ENCODE data around the gene FAM32A. TPM values are rescaled to one million over a fixed set of nuclear protein-coding genes. Genes with fewer than 3 reads are reported as not detected.
A peak's percentile ranks its signal among the peaks of the same experiment; 100 is the strongest.

FAM32A gene
- total RNA-seq, 1 experiment from 2014 or later = 113 TPM

DNA sequence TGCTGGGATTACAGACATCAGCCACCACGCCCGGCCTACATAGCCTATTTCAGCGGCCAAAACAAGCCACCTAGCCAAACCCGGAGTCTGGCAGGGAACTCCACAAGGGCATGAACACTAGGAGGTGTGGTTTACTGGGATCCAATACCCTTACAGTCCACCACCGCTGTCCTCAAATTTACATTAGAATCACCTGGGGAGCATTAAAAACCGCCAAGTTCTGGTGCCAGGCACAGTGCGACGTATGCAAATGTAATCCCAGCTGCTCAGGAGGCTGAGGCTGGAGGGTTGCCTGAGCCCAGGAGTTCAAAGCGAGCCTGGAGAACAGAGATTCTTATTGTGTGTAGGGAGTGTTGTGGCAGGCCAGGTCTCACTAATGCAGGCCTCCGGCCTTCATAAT, 8.3 kb downstream of the FAM32A start:
- H3K36me3 ChIP-seq (ENCODE audit: control insufficient read depth, insufficient read depth, low read length) = peaks cover 9% of the 10 kb centered on the region
- no peaks in the 10 kb centered on the region for H3K27me3 ChIP-seq (replicated peaks; ENCODE audit: control insufficient read depth, insufficient read depth, low read length)
- Mint-ChIP-seq H3K27ac (ENCODE audit: unreplicated experiment) (peak overlapping the region; percentile 75), H3K27me3 (ENCODE audit: insufficient read depth, unreplicated experiment) (no peaks in the 10 kb centered on the region), H3K4me3 (ENCODE audit: unreplicated experiment) (no peak overlapping the region), H3K4me1 (ENCODE audit: low read depth, unreplicated experiment) (peaks cover 22% of the 10 kb centered on the region), H3K36me3 (ENCODE audit: insufficient read depth, unreplicated experiment) (peaks cover 57% of the 10 kb centered on the region), H3K9me3 (ENCODE audit: unreplicated experiment) (no peaks in the 10 kb centered on the region)
- TF ChIP-seq, protein P1, sequence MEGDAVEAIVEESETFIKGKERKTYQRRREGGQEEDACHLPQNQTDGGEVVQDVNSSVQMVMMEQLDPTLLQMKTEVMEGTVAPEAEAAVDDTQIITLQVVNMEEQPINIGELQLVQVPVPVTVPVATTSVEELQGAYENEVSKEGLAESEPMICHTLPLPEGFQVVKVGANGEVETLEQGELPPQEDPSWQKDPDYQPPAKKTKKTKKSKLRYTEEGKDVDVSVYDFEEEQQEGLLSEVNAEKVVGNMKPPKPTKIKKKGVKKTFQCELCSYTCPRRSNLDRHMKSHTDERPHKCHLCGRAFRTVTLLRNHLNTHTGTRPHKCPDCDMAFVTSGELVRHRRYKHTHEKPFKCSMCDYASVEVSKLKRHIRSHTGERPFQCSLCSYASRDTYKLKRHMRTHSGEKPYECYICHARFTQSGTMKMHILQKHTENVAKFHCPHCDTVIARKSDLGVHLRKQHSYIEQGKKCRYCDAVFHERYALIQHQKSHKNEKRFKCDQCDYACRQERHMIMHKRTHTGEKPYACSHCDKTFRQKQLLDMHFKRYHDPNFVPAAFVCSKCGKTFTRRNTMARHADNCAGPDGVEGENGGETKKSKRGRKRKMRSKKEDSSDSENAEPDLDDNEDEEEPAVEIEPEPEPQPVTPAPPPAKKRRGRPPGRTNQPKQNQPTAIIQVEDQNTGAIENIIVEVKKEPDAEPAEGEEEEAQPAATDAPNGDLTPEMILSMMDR (IDR thresholded peaks at IDR 0.05; ENCODE audit: insufficient read depth in 1 of 2, low read depth in 1 of 2, low read length in 1 of 2, severe bottlenecking in 1 of 2, unreplicated experiment in 1 of 2) = no peak
- intact Hi-C loops (cut with micrococcal nuclease; ENCODE audit: unreplicated experiment) = no loop called here
- DNase-seq = no peak
- ChIA-PET CTCF (no interaction called here), POLR2A (no interaction called here)
- H3K4me1 ChIP-seq = peaks cover 27% of the 10 kb centered on the region
- no TSS peak for BruUV-seq (replicated peaks)
- H3K4me3 ChIP-seq (ENCODE audit: low read depth, low read length) = no peak overlapping the region
- H3K9me3 ChIP-seq = no peaks in the 10 kb centered on the region

DNA sequence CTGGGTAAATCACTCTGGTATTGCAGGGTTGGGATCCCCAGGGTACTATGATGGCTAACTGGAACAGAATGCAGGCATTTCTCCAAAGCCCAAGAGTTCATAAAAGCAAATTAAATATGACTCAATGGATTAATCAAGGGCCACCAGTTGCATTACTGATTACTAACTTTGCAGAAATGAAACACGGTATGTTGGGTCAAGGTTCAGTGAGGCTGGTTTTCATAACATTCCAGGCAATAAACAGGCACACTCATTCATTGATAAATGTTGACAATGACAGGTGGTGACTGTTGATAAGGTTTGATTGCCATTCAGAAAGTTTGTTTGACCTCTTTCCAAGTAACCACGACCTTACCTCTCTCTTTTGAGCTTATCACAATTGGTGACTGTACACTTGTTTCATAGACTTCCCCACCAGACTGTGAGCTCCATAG, 12.0 kb downstream of the FAM32A start:
- peak overlapping the region; percentile 81 for H3K4me3 Mint-ChIP-seq (ENCODE audit: unreplicated experiment)
- peak overlapping the region; percentile 70 for H3K4me3 ChIP-seq (ENCODE audit: low read depth, low read length)
- intact Hi-C loops (cut with micrococcal nuclease; ENCODE audit: unreplicated experiment) = no loop called here
- H3K27ac Mint-ChIP-seq (ENCODE audit: unreplicated experiment) = peak overlapping the region; percentile 83
- TF ChIP-seq, protein P1 (IDR thresholded peaks at IDR 0.05; ENCODE audit: insufficient read depth in 1 of 2, low read depth in 1 of 2, low read length in 1 of 2, severe bottlenecking in 1 of 2, unreplicated experiment in 1 of 2) = no peak
- H3K36me3 ChIP-seq (ENCODE audit: control insufficient read depth, insufficient read depth, low read length) = peaks cover 2% of the 10 kb centered on the region; the same call in 1 of the 2 replicates
- no peaks in the 10 kb centered on the region for H3K27me3 Mint-ChIP-seq (ENCODE audit: insufficient read depth, unreplicated experiment)
- no peaks in the 10 kb centered on the region for H3K9me3 Mint-ChIP-seq (ENCODE audit: unreplicated experiment)
- ChIA-PET CTCF (interaction anchor here (0.6 to 1.5 kb wide), 3 partner anchors 12 to 231 kb away, joined by 3 to 17 read pairs (median 4); partner anchors contain the start of gene FAM32A), POLR2A (interaction anchor here (0.5 to 2.7 kb wide), 6 partner anchors 9 to 360 kb away, joined by 3 to 28 read pairs (median 4); partner anchors contain the start of gene FAM32A)
- no peaks in the 10 kb centered on the region for H3K27me3 ChIP-seq (replicated peaks; ENCODE audit: control insufficient read depth, insufficient read depth, low read length)
- DNase-seq = no peak
- peaks cover 37% of the 10 kb centered on the region for H3K36me3 Mint-ChIP-seq (ENCODE audit: insufficient read depth, unreplicated experiment)
- H3K9me3 ChIP-seq = no peaks in the 10 kb centered on the region
- H3K4me1 Mint-ChIP-seq (ENCODE audit: low read depth, unreplicated experiment) = peaks cover 7% of the 10 kb centered on the region
- BruUV-seq (replicated peaks) = TSS peak; percentile 81
- peaks cover 20% of the 10 kb centered on the region for H3K4me1 ChIP-seq

DNA sequence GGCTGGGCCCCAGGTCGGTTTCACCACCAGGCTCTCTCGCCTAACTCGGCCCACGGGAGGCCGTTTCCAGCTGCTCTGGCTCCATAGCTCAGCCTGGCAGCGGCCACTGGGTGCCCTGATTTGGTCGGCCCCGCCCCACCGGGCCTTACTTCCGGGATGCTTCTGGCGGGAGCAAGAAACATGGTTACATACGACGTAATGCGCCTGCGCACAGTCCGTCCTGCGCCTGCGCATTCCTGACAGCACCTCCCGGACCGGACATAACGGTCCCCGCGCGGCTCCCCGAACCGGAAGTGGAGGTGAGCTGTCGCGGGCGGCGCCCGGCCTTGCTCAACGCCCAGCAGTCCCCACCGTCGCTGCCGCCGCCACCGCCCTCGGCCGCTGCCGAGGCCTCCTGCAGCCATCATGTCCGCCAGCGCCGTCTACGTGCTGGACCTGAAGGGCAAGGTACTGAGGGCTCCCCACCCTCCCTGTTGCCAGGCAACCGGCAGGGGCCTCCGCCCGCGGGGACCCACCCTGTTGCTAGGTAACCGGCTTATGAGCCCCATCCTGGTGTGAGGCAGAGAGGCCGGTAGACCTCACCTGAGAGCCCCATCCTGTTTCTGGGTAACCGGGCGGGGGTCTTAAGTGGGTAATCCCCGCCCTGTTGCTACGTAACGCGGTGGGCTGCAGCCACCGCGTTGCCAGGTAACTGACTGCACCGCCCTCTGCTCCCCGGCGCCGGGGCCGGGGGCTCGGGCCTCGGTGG, 12.6 kb downstream of the FAM32A start, which contains the start of gene AP1M1:
Gene AP1M1, plus strand, starts transcription at position 290 of the 748 bp plus-strand sequence. Its CDS starts 116 bp downstream, at position 406.
- Histone ChIP-seq H3K4me3 (ENCODE audit: low read depth, low read length) (peak within 1 kb of the TSS; percentile 70), H3K4me1 (peaks cover 20% of the 10 kb centered on the region), H3K9me3 (no peaks in the 10 kb centered on the region), H3K36me3 (ENCODE audit: control insufficient read depth, insufficient read depth, low read length) (no peaks in the 10 kb centered on the region), H3K27me3 (replicated peaks; ENCODE audit: control insufficient read depth, insufficient read depth, low read length) (no peaks in the 10 kb centered on the region)
- Mint-ChIP-seq H3K27ac (ENCODE audit: unreplicated experiment) (peak within 1 kb of the TSS; percentile 83), H3K4me1 (ENCODE audit: low read depth, unreplicated experiment) (peaks cover 7% of the 10 kb centered on the region), H3K4me3 (ENCODE audit: unreplicated experiment) (peak within 1 kb of the TSS; percentile 81), H3K9me3 (ENCODE audit: unreplicated experiment) (no peaks in the 10 kb centered on the region), H3K36me3 (ENCODE audit: insufficient read depth, unreplicated experiment) (peaks cover 40% of the 10 kb centered on the region), H3K27me3 (ENCODE audit: insufficient read depth, unreplicated experiment) (no peaks in the 10 kb centered on the region)
- POLR2A ChIA-PET = interaction anchor here (0.5 to 2.7 kb wide), 7 partner anchors 10 to 361 kb away, joined by 3 to 28 read pairs (median 3); partner anchors contain the start of genes FAM32A and TPM4
- TF ChIP-seq, protein P1 (IDR thresholded peaks at IDR 0.05; ENCODE audit: insufficient read depth in 1 of 2, low read depth in 1 of 2, low read length in 1 of 2, severe bottlenecking in 1 of 2, unreplicated experiment in 1 of 2) = no peak
- peak; percentile 98 for DNase-seq
- intact Hi-C loops (cut with micrococcal nuclease; ENCODE audit: unreplicated experiment) = no loop called here
- CTCF ChIA-PET = interaction anchor here (0.6 to 1.5 kb wide), 4 partner anchors 10 to 230 kb away, joined by 3 to 17 read pairs (median 4); partner anchors contain the start of gene FAM32A
- no TSS peak for BruUV-seq (replicated peaks)

All from Caco-2 (cell line).